IgD-negative memory B cell (primary cell): ENCODE data around the gene ZBED1. TPM values are rescaled to one million over a fixed set of nuclear protein-coding genes. Genes with fewer than 3 reads are reported as not detected.
"Not testable (repeated sequence)": the region's sequence is repeated elsewhere in the genome, so short reads cannot be mapped to it uniquely, and the experiment has no call there.

Experiments used
- H3K27ac Mint-ChIP-seq, 3 donors: one replicate each; pipeline ENCODE4 v1.8.0; 2020 to 2022; ENCODE audit warnings: mild to moderate bottlenecking in 3 of 3, mixed read lengths in 3 of 3, moderate library complexity in 1 of 3
- H3K27me3 Mint-ChIP-seq: one replicate; pipeline ENCODE4 v1.8.0; 2021; ENCODE audit warnings: mixed read lengths
- H3K36me3 Mint-ChIP-seq: one replicate; pipeline ENCODE4 v1.8.0; 2020; ENCODE audit warnings: mild to moderate bottlenecking, mixed read lengths
- H3K4me1 Mint-ChIP-seq, 3 donors: one replicate each; pipeline ENCODE4 v1.8.0; 2020 to 2022; ENCODE audit warnings: mixed read lengths in 3 of 3, mild to moderate bottlenecking in 1 of 3
- H3K4me3 Mint-ChIP-seq, 4 donors: one replicate each; pipeline ENCODE4 v1.8.0; 2020 to 2022; ENCODE audit warnings: mild to moderate bottlenecking in 4 of 4, mixed read lengths in 4 of 4, moderate library complexity in 3 of 4
- H3K9me3 Mint-ChIP-seq, 3 donors: one replicate each; pipeline ENCODE4 v1.8.0; 2020 to 2021; ENCODE audit warnings: mixed read lengths in 3 of 3, mild to moderate bottlenecking in 1 of 3
- polyA plus RNA-seq: library from polyadenylated mRNA; unstranded; fragments of 300-500 nt; fragmentation: Illumina TruSeq; gene quantifications from one replicate; pipeline ENCODE4 v1.2.3, GENCODE V29; 2021

Gene ZBED1
- polyA plus RNA-seq, 1 donor from 2014 or later = 45.0 TPM

GRCh38 chrX:2533424-2533823, 32.6 kb upstream of the ZBED1 start:
- no peaks in the 10 kb centered on the region for H3K36me3 Mint-ChIP-seq
- H3K27me3 Mint-ChIP-seq = peaks cover 3% of the 10 kb centered on the region
- H3K4me1 Mint-ChIP-seq = no peaks in the 10 kb centered on the region
- peaks cover 0 to 7% (median 2%) of the 10 kb centered on the region in 3 donors for H3K9me3 Mint-ChIP-seq
- no peak overlapping the region for H3K4me3 Mint-ChIP-seq
- H3K27ac Mint-ChIP-seq = no peak overlapping the region

- H3K4me1 Mint-ChIP-seq = peaks cover 0 to 5% (median 4%) of the 10 kb centered on the region in 3 donors
- H3K36me3 Mint-ChIP-seq = peaks cover 2% of the 10 kb centered on the region
- peak overlapping the region in 1 of 3 donors; percentile 6 for H3K27ac Mint-ChIP-seq
- no peak overlapping the region for H3K4me3 Mint-ChIP-seq
- peaks cover 8% of the 10 kb centered on the region for H3K27me3 Mint-ChIP-seq
- H3K9me3 Mint-ChIP-seq = peaks cover 3 to 6% (median 4%) of the 10 kb centered on the region in 3 donors
Measured at GRCh38 chrX:2526390-2526789, 25.6 kb upstream of the ZBED1 start.

GRCh38 chrX:2523911-2524310, 23.1 kb upstream of the ZBED1 start:
- peak overlapping the region in 1 of 3 donors; percentile 80 for H3K27ac Mint-ChIP-seq
- H3K27me3 Mint-ChIP-seq = peaks cover 8% of the 10 kb centered on the region
- no peak overlapping the region for H3K4me3 Mint-ChIP-seq
- peaks cover 0 to 5% (median 4%) of the 10 kb centered on the region in 3 donors for H3K4me1 Mint-ChIP-seq
- peaks cover 3 to 5% (median 4%) of the 10 kb centered on the region in 3 donors for H3K9me3 Mint-ChIP-seq
- H3K36me3 Mint-ChIP-seq = peaks cover 3% of the 10 kb centered on the region

GRCh38 chrX:2521927-2522386, 21.2 kb upstream of the ZBED1 start:
- Mint-ChIP-seq H3K27me3 (peaks cover 6% of the 10 kb centered on the region), H3K36me3 (peaks cover 3% of the 10 kb centered on the region), H3K27ac (no peak overlapping the region), H3K9me3 (peaks cover 0 to 4% (median 3%) of the 10 kb centered on the region in 3 donors), H3K4me1 (peaks cover 2 to 13% (median 11%) of the 10 kb centered on the region in 3 donors), H3K4me3 (no peak overlapping the region)

GRCh38 chrX:2521092-2521926, 20.5 kb upstream of the ZBED1 start:
- peaks cover 3% of the 10 kb centered on the region for H3K36me3 Mint-ChIP-seq
- H3K4me3 Mint-ChIP-seq = no peak overlapping the region
- no peaks in the 10 kb centered on the region for H3K9me3 Mint-ChIP-seq
- H3K27ac Mint-ChIP-seq = no peak overlapping the region
- H3K27me3 Mint-ChIP-seq = peaks cover 2% of the 10 kb centered on the region
- H3K4me1 Mint-ChIP-seq = peaks cover 9 to 16% (median 13%) of the 10 kb centered on the region in 3 donors

- Mint-ChIP-seq H3K4me1 (peaks cover 9 to 20% (median 13%) of the 10 kb centered on the region in 3 donors), H3K9me3 (no peaks in the 10 kb centered on the region), H3K4me3 (no peak overlapping the region), H3K27me3 (peaks cover 2% of the 10 kb centered on the region), H3K27ac (no peak overlapping the region), H3K36me3 (peaks cover 3% of the 10 kb centered on the region)
Measured at GRCh38 chrX:2520539-2520938, 19.8 kb upstream of the ZBED1 start.

GRCh38 chrX:2519638-2520037, 18.9 kb upstream of the ZBED1 start:
- not testable (repeated sequence) for H3K27ac Mint-ChIP-seq, H3K27me3 Mint-ChIP-seq, H3K9me3 Mint-ChIP-seq, H3K36me3 Mint-ChIP-seq, H3K4me3 Mint-ChIP-seq
- peaks cover 11 to 21% (median 14%) of the 10 kb centered on the region in 3 donors for H3K4me1 Mint-ChIP-seq

- Mint-ChIP-seq H3K9me3 (no peaks in the 10 kb centered on the region), H3K27me3 (no peaks in the 10 kb centered on the region), H3K4me3 (peak overlapping the region in 2 of 4 donors; percentile 29 to 79), H3K27ac (peak overlapping the region; percentile 45 to 82 (median 82)), H3K36me3 (peaks cover 3% of the 10 kb centered on the region), H3K4me1 (peaks cover 18 to 28% (median 25%) of the 10 kb centered on the region in 3 donors)
Measured at GRCh38 chrX:2517055-2517454, 16.3 kb upstream of the ZBED1 start.

GRCh38 chrX:2516623-2517022, 15.8 kb upstream of the ZBED1 start:
- no peaks in the 10 kb centered on the region for H3K27me3 Mint-ChIP-seq
- peaks cover 3% of the 10 kb centered on the region for H3K36me3 Mint-ChIP-seq
- no peaks in the 10 kb centered on the region for H3K9me3 Mint-ChIP-seq
- H3K4me1 Mint-ChIP-seq = peaks cover 18 to 28% (median 25%) of the 10 kb centered on the region in 3 donors
- H3K4me3 Mint-ChIP-seq = peak overlapping the region in 3 of 4 donors; percentile 29 to 79 (median 77)
- H3K27ac Mint-ChIP-seq = peak overlapping the region; percentile 45 to 86 (median 82)

GRCh38 chrX:2514131-2514530, 13.4 kb upstream of the ZBED1 start:
- Mint-ChIP-seq H3K27ac (peak overlapping the region in 2 of 3 donors; percentile 2 to 40), H3K9me3 (no peaks in the 10 kb centered on the region), H3K36me3 (no peaks in the 10 kb centered on the region), H3K4me1 (peaks cover 21 to 30% (median 27%) of the 10 kb centered on the region in 3 donors), H3K4me3 (peak overlapping the region in 1 of 4 donors; percentile 88), H3K27me3 (no peaks in the 10 kb centered on the region)

- H3K4me3 Mint-ChIP-seq = peak overlapping the region in 2 of 4 donors; percentile 22 to 47
Measured at GRCh38 chrX:2513121-2513664, 12.4 kb upstream of the ZBED1 start.

GRCh38 chrX:2512501-2512900, 11.7 kb upstream of the ZBED1 start:
- no peaks in the 10 kb centered on the region for H3K27me3 Mint-ChIP-seq
- H3K27ac Mint-ChIP-seq = no peak overlapping the region
- H3K4me1 Mint-ChIP-seq = peaks cover 21 to 28% (median 23%) of the 10 kb centered on the region in 3 donors
- H3K9me3 Mint-ChIP-seq = no peaks in the 10 kb centered on the region
- H3K36me3 Mint-ChIP-seq = no peaks in the 10 kb centered on the region
- no peak overlapping the region for H3K4me3 Mint-ChIP-seq

More at GRCh38 chrX:2513121-2513664, 12.4 kb upstream of the ZBED1 start:
- no peaks in the 10 kb centered on the region for H3K9me3 Mint-ChIP-seq
- H3K4me1 Mint-ChIP-seq = peaks cover 21 to 31% (median 29%) of the 10 kb centered on the region in 3 donors
- H3K27me3 Mint-ChIP-seq = no peaks in the 10 kb centered on the region
- no peaks in the 10 kb centered on the region for H3K36me3 Mint-ChIP-seq
- no peak overlapping the region for H3K27ac Mint-ChIP-seq

- Mint-ChIP-seq H3K4me1 (peaks cover 13 to 18% (median 16%) of the 10 kb centered on the region in 3 donors), H3K27ac (no peak overlapping the region)
Measured at GRCh38 chrX:2511326-2511725, 10.6 kb upstream of the ZBED1 start.

GRCh38 chrX:2508648-2509335, 8.0 kb upstream of the ZBED1 start:
- peaks cover 3 to 10% (median 6%) of the 10 kb centered on the region in 3 donors for H3K4me1 Mint-ChIP-seq
- no peaks in the 10 kb centered on the region for H3K9me3 Mint-ChIP-seq
- H3K36me3 Mint-ChIP-seq = no peaks in the 10 kb centered on the region
- H3K27ac Mint-ChIP-seq = no peak overlapping the region
- H3K27me3 Mint-ChIP-seq = no peaks in the 10 kb centered on the region
- no peak overlapping the region for H3K4me3 Mint-ChIP-seq

More at GRCh38 chrX:2511326-2511725, 10.6 kb upstream of the ZBED1 start:
- Mint-ChIP-seq H3K27me3 (no peaks in the 10 kb centered on the region), H3K4me3 (no peak overlapping the region), H3K9me3 (no peaks in the 10 kb centered on the region), H3K36me3 (no peaks in the 10 kb centered on the region)
